Central memory CD8-positive, alpha-beta T cell (primary cell): ENCODE results near the gene FBXW9.
"Not testable (repeated sequence)": the region's sequence is repeated elsewhere in the genome, so short reads cannot be mapped to it uniquely, and the experiment has no call there.

Source experiments
- ATAC-seq: fragments of 150-1000 bp; cut with Tn5 transposase; replicated peaks from 2 replicates; pipeline ENCODE4 v1.10.0; 2022; ENCODE audit warnings: mild to moderate bottlenecking, moderate FRiP score, moderate number of reproducible peaks; ENCODE audit not compliant: poor library complexity, severe bottlenecking; ENCODE audit errors: extremely low read depth
- DNase-seq, 2 donors: peaks; one replicate each; pipeline ENCODE4 v3.0.0; 2021; ENCODE audit warnings: low spot score in 2 of 2
- H3K27ac Mint-ChIP-seq: one replicate; pipeline ENCODE4 v1.8.0; 2022; ENCODE audit warnings: low read depth, mild to moderate bottlenecking, moderate library complexity, mixed read lengths
- H3K27me3 Mint-ChIP-seq: one replicate; pipeline ENCODE4 v1.8.0; 2022; ENCODE audit warnings: mixed read lengths
- H3K36me3 Mint-ChIP-seq: one replicate; pipeline ENCODE4 v1.8.0; 2022; ENCODE audit warnings: mild to moderate bottlenecking, moderate library complexity, mixed read lengths; ENCODE audit not compliant: insufficient read depth
- H3K4me1 Mint-ChIP-seq: one replicate; pipeline ENCODE4 v1.8.0; 2022; ENCODE audit warnings: mixed read lengths
- H3K4me3 Mint-ChIP-seq: one replicate; pipeline ENCODE4 v1.8.0; 2022; ENCODE audit warnings: mild to moderate bottlenecking, moderate library complexity, mixed read lengths
- H3K9me3 Mint-ChIP-seq: one replicate; pipeline ENCODE4 v1.8.0; 2022; ENCODE audit warnings: mixed read lengths

FBXW9 gene

GRCh38 chr19:12723641-12724426 lies 27.4 kb upstream of the FBXW9 start, which contains the start of gene TNPO2:
TSS of gene TNPO2 (minus strand) at chr19:12723932. CDS start at chr19:12720977, 2,955 bp downstream.
- peaks cover 41% of the 10 kb centered on the region for H3K4me1 Mint-ChIP-seq
- no peaks in the 10 kb centered on the region for H3K27me3 Mint-ChIP-seq
- DNase-seq (peak; percentile 22 to 32), ATAC-seq (no peak)
- H3K27ac Mint-ChIP-seq, result peak within 1 kb of the TSS; percentile 95
- H3K9me3 Mint-ChIP-seq, result no peaks in the 10 kb centered on the region
- H3K4me3 Mint-ChIP-seq, result peak within 1 kb of the TSS; percentile 89
- peaks cover 26% of the 10 kb centered on the region for H3K36me3 Mint-ChIP-seq

GRCh38 chr19:12723381-12723640 lies 26.9 kb upstream of the FBXW9 start:
- Mint-ChIP-seq H3K27ac (peak overlapping the region; percentile 95), H3K4me1 (peaks cover 44% of the 10 kb centered on the region), H3K9me3 (no peaks in the 10 kb centered on the region), H3K4me3 (peak overlapping the region; percentile 89), H3K27me3 (no peaks in the 10 kb centered on the region), H3K36me3 (peaks cover 23% of the 10 kb centered on the region)
- ATAC-seq, result no peak
- DNase-seq, result no peak

GRCh38 chr19:12722566-12723380 lies 26.3 kb upstream of the FBXW9 start:
- peak; percentile 75 to 89 for DNase-seq
- H3K27ac Mint-ChIP-seq, result peak overlapping the region; percentile 95
- H3K4me1 Mint-ChIP-seq, result peaks cover 44% of the 10 kb centered on the region
- H3K27me3 Mint-ChIP-seq, result no peaks in the 10 kb centered on the region
- peaks cover 24% of the 10 kb centered on the region for H3K36me3 Mint-ChIP-seq
- ATAC-seq, result peak; percentile 95
- peak overlapping the region; percentile 89 for H3K4me3 Mint-ChIP-seq
- no peaks in the 10 kb centered on the region for H3K9me3 Mint-ChIP-seq

GRCh38 chr19:12721656-12722565 lies 25.5 kb upstream of the FBXW9 start:
- DNase-seq (peak in 1 of 2 donors; percentile 24), ATAC-seq (peak; percentile 39)
- H3K27ac Mint-ChIP-seq, result peak overlapping the region; percentile 95
- peaks cover 44% of the 10 kb centered on the region for H3K4me1 Mint-ChIP-seq
- H3K4me3 Mint-ChIP-seq, result peak overlapping the region; percentile 89
- H3K9me3 Mint-ChIP-seq, result no peaks in the 10 kb centered on the region
- no peaks in the 10 kb centered on the region for H3K27me3 Mint-ChIP-seq
- peaks cover 23% of the 10 kb centered on the region for H3K36me3 Mint-ChIP-seq

- Mint-ChIP-seq H3K27ac (peak overlapping the region; percentile 95), H3K36me3 (peaks cover 24% of the 10 kb centered on the region), H3K4me1 (peaks cover 39% of the 10 kb centered on the region), H3K9me3 (no peaks in the 10 kb centered on the region), H3K4me3 (peak overlapping the region; percentile 89), H3K27me3 (no peaks in the 10 kb centered on the region)
- ATAC-seq (no peak), DNase-seq (no peak)
These were observed 24.6 kb upstream of the FBXW9 start for GRCh38 chr19:12720851-12721655.

GRCh38 chr19:12720296-12720695 lies 23.9 kb upstream of the FBXW9 start:
- ATAC-seq, result no peak

GRCh38 chr19:12715929-12716328 lies 19.5 kb upstream of the FBXW9 start:
- no peak overlapping the region for H3K27ac Mint-ChIP-seq
- H3K9me3 Mint-ChIP-seq, result no peaks in the 10 kb centered on the region
- no peak overlapping the region for H3K4me3 Mint-ChIP-seq
- DNase-seq (no peak), ATAC-seq (no peak)
- H3K4me1 Mint-ChIP-seq, result peaks cover 17% of the 10 kb centered on the region
- H3K36me3 Mint-ChIP-seq, result peaks cover 28% of the 10 kb centered on the region
- no peaks in the 10 kb centered on the region for H3K27me3 Mint-ChIP-seq

More at GRCh38 chr19:12720296-12720695, 23.9 kb upstream of the FBXW9 start:
- Mint-ChIP-seq H3K27me3 (no peaks in the 10 kb centered on the region), H3K36me3 (peaks cover 27% of the 10 kb centered on the region), H3K27ac (peak overlapping the region; percentile 95), H3K4me3 (peak overlapping the region; percentile 89), H3K4me1 (peaks cover 39% of the 10 kb centered on the region), H3K9me3 (no peaks in the 10 kb centered on the region)
- DNase-seq, result no peak

- DNase-seq (no peak), ATAC-seq (no peak)
- Mint-ChIP-seq H3K27ac (no peak overlapping the region), H3K9me3 (no peaks in the 10 kb centered on the region), H3K4me1 (peaks cover 11% of the 10 kb centered on the region), H3K4me3 (no peak overlapping the region), H3K27me3 (no peaks in the 10 kb centered on the region), H3K36me3 (peaks cover 28% of the 10 kb centered on the region)
These were observed 18.7 kb upstream of the FBXW9 start for GRCh38 chr19:12715102-12715501.

GRCh38 chr19:12713304-12713703 lies 16.9 kb upstream of the FBXW9 start:
- ATAC-seq, H3K27me3 Mint-ChIP-seq, H3K9me3 Mint-ChIP-seq, H3K27ac Mint-ChIP-seq, H3K4me3 Mint-ChIP-seq, DNase-seq, H3K4me1 Mint-ChIP-seq: not testable (repeated sequence)
- H3K36me3 Mint-ChIP-seq, result peaks cover 28% of the 10 kb centered on the region

GRCh38 chr19:12712077-12712476 lies 15.6 kb upstream of the FBXW9 start:
- H3K27ac Mint-ChIP-seq, ATAC-seq, H3K4me3 Mint-ChIP-seq, DNase-seq, H3K9me3 Mint-ChIP-seq, H3K4me1 Mint-ChIP-seq, H3K27me3 Mint-ChIP-seq: not testable (repeated sequence)
- H3K36me3 Mint-ChIP-seq, result peaks cover 26% of the 10 kb centered on the region

GRCh38 chr19:12711187-12711586 lies 14.8 kb upstream of the FBXW9 start:
- Mint-ChIP-seq H3K4me1 (peaks cover 6% of the 10 kb centered on the region), H3K4me3 (no peak overlapping the region), H3K27me3 (no peaks in the 10 kb centered on the region), H3K9me3 (no peaks in the 10 kb centered on the region), H3K36me3 (peaks cover 28% of the 10 kb centered on the region), H3K27ac (no peak overlapping the region)
- ATAC-seq (no peak), DNase-seq (no peak)
